Activated gamma-delta T cell treated with Interleukin-2 at 50 U/mL for 16 hours (primary cell): Measurements from ENCODE around the gene SMC3.

ENCODE experiments used
- DNase-seq: peaks from one replicate; pipeline ENCODE4 v3.0.0-alpha.2; 2020

SMC3 gene

DNA sequence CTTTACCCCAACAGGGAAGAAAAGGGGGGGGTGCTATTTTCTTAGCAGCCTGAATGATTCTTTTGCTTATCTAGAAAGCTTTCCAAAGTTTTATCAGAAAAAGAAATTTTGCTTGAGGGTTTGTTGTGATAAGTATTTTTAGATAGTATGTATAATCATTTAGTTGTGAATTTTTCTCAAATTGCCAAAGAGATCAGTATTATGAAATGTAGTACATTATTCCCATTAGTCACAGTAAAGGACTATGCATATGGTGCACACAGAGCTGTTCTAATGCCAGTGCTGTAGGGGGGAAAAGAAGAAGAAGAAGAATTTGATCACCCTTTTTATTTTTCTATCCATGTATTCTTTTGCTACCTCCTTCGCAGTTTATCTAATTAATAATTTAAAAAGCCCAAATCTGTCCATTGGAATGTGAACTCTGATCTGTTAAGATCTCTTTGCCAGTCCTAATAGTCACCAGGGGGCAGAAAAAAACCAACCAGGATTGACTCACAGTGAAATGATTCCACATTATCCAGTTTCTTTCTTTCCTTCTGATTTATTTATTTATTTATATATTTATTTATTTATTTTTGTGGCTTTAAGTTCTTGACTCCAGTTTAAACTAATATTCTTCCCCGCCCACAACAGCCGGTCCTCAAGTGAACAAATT lies 81.3 kb downstream of the SMC3 start:
- no peak for DNase-seq

DNA sequence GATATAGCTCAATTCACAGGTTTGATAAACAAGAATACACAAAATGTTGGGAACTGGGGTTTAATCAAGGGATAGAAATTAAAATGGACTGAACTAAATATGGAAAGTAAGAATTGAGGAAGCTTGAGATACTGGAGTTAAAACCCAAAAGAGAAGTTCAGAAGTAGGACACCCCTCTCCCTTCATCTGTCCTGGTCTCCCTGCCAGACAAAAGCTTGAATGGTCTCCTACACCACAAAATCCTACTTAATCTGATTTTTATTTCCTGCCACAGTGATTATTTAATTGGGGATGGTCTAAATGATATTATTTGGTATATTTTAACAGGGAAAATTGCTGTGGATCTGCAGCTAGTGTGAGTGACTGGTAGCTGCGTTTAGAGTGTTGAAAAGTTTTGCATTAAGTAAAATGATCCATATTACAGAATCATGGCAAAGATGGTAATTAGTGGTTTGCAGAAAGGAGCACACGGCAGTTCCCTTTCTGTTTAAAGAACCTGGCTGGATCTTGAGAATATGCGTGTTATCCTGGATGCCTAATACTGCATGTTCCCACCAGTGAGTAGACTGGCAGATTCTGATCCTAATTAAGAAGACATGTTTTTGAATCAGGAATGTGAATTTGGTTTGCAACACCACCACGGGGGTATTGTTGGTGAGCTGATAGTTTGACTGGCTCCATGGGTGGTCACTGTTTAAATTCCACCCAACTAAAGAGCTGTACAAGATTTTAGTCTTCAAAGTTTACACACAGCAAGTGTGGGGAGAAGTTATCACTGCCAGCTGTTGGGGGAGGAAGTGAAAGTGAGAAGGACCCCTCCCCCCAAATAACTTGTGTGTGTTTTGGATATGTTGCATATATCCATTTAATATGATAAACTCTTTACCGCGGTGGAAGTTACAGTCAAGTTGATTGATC lies 82.1 kb downstream of the SMC3 start:
- no peak for DNase-seq

DNA sequence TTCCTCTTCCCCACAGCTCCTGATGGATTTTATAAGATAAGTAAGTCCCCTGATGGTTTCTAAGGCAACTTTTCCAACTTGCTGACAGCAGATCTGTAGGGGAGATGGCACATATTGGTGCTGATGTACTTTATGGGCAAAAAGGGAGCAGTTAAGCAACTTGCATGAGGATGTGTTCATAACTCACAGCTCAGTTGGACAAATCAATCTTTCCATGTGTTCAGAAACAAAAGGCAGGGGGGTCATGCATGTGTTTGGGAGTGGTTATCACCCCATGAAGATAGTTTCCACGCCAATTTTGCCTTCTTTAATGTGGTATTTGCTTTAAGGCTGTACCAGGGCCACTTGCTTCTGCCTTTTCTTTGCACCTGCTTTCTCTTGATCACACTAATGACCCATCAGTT lies 82.8 kb downstream of the SMC3 start:
- DNase-seq, result no peak

DNA sequence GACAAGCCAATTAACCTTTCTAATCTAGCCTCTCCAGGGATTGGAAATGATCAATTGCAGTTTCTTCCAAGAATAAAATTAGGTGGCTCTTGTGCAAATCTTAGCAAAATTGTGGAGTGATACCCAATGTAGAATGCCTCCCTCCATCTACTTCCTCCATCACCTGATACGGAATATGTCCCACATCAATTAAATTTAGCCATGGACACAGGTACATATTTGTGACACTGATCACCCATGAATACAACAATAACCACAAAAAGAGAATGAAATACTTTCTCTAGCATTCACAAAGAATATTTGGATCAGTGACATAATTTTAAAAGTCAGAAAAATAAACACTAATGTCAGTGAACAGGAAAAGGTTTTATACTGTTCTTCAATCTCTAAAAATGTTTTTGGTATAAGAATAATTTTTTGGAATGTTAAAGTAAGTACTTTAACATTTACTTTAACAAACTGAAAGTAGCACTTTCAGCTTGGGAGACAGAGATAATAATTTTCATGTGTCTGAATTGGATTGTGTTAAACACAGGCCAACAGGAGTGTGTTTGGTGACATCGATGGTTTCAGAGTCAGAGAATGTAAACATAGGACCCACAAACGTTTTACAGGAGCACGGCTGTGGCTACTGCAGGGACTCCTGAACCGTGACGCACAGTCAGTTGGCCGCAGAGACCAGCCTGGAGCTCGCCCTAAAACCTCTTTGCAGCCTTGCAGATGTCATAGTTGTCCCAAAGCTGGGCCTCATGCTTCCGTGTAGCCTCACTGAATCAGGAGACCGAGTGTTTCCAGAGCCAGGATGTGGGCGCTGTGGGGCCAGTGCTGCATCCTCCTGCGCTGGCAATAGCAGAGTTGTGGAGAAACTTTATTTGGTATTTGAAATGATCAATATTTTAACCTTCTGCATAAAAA lies 83.8 kb downstream of the SMC3 start:
- DNase-seq, result no peak

DNA sequence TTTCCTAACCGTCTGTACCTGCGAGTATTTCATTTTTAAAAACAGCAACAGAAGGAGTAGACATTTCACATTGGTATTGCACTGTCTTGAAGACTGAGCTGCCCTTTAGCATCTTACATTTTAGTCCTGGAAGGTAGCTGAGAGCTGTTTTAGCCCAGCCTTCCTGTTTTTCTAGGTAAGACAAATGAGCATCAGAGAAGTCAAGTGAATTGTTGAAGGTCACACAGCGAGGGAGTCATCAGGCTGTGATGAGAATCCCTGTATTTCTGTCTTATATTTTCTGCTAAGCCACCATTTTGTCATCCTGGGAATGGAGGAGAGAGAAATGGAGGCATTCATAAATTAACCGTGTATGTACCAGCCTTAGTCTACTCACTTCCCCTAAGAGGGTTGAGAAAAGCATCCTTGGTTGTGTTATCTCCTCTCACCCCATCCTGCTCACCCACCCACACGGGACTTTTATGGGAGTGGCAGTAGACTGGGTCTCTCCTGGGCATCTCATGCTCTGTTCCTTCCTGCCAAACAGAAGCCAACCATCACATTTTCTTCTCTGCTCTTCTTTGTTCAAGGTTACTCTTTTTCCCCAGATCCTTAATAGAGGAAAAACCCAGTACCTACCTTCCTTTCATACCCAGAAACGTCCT lies 85.1 kb downstream of the SMC3 start:
- no peak for DNase-seq
